Esophagus squamous epithelium (tissue), 5 donors: ENCODE measurements around the gene PEDS1. TPM values are rescaled to one million over a fixed set of nuclear protein-coding genes. Genes with fewer than 3 reads are reported as not detected.
A peak's percentile ranks its signal among the peaks of the same experiment; 100 is the strongest.

Experiments used
- DNase-seq: peaks from one replicate; lab custom pipeline; 2025; lab: John Stamatoyannopoulos, UW
- H3K27ac ChIP-seq, 4 donors: fragments of 200-600 bp; sonication (generic); one replicate each; pipeline ENCODE4 v1.5.1; 2016 to 2019; ENCODE audit warnings: mild to moderate bottlenecking in 1 of 4
- H3K27me3 ChIP-seq, 4 donors: fragments of 200-600 bp; sonication (generic); 1 replicate in 3 of 4; 2 replicates in 1 of 4; pipeline versions ENCODE4 v1.5.1 to v1.6.0; 2017 to 2021; ENCODE audit warnings: antibody characterized with exemption in 1 of 4
- H3K36me3 ChIP-seq, 3 donors: fragments of 200-600 bp; sonication (generic); one replicate each; pipeline ENCODE4 v1.5.1; 2016 to 2019
- H3K4me1 ChIP-seq, 3 donors: fragments of 200-600 bp; sonication (generic); one replicate each; pipeline ENCODE4 v1.5.1; 2017 to 2019
- H3K4me3 ChIP-seq, 4 donors: fragments of 200-600 bp; sonication (generic); 1 replicate in 3 of 4; 2 replicates in 1 of 4; pipeline ENCODE4 v1.5.1; 2016 to 2019; ENCODE audit warnings: mild to moderate bottlenecking in 2 of 4, moderate library complexity in 1 of 4
- H3K9me3 ChIP-seq, 3 donors: fragments of 200-600 bp; sonication (generic); one replicate each; pipeline ENCODE4 v1.5.1; 2016 to 2019
- POLR2A ChIP-seq, 4 donors: fragments of 450-650 bp; IDR thresholded peaks; one replicate each; pipeline ENCODE4 v1.6.1; 2017; ENCODE audit warnings: antibody characterized with exemption in 4 of 4, mild to moderate bottlenecking in 4 of 4, moderate library complexity in 3 of 4
- WGBS, 2 donors: methylation state at CpG; one replicate each; pipeline ENCODE4 v1.1.5; 2018; 5-methylcytosine and 5-hydroxymethylcytosine counted together
- intact Hi-C: fragments of 100-400 bp; cut with DNase I; formaldehyde crosslinking; loops from one replicate; pipeline ENCODE4 v1.15.0; 2022
- total RNA-seq, 4 donors: library from RNA; depleted of rRNA; stranded (reverse); fragments of >200 nt; gene quantifications; one replicate each; pipeline ENCODE4 v1.1.0, GENCODE V29; 2016
- TF ChIP-seq, protein P1 (sequence below), 6 experiments: fragments of 450-650 bp in 4 of 6; fragments of 200-600 bp in 2 of 6; sonication (generic) in 2 of 6; IDR thresholded peaks; one replicate each; pipeline ENCODE4 v1.5.1; 2016 to 2019; ENCODE audit warnings: antibody characterized with exemption in 6 of 6, mild to moderate bottlenecking in 4 of 6, moderate library complexity in 4 of 6
- donor health status: DM: yes; HTN: yes; CAD: no.

The PEDS1 gene
- total RNA-seq, 4 donors from 2014 or later, result 32.8 to 54.0 (median 46.7) TPM

DNA sequence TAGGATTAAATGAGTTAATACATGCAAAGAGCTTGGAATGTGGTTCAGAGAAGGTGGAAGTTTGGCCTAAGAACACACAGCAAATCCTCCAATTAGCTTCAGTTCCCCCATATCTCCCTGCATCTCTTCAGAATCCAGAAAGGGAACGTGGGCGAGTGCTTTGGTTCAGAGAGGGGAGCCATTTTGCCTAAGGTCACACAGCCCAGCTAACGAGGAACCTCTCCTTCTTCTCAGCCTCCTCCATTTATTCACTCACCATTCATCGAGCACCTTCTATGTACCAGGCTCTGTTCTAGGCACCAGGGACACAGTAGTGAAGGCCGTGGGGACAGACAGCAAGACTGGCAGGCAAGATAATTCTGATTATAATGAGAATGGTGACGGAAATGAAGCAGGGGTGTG is 34.8 kb upstream of the PEDS1 start:
- no peak for DNase-seq
- Histone ChIP-seq H3K4me1 (peaks cover 9 to 38% (median 12%) of the 10 kb centered on the region in 3 donors), H3K36me3 (no peaks in the 10 kb centered on the region), H3K27me3 (no peaks in the 10 kb centered on the region), H3K9me3 (no peaks in the 10 kb centered on the region), H3K27ac (peak overlapping the region in 2 of 4 donors; percentile 98 to 100), H3K4me3 (no peak overlapping the region)
- WGBS, 2 donors, result 87 to 96% methylated on average over 4 to 6 of the region's 6 CpGs
- intact Hi-C loops, result no loop called here
- TF ChIP-seq, protein P1, sequence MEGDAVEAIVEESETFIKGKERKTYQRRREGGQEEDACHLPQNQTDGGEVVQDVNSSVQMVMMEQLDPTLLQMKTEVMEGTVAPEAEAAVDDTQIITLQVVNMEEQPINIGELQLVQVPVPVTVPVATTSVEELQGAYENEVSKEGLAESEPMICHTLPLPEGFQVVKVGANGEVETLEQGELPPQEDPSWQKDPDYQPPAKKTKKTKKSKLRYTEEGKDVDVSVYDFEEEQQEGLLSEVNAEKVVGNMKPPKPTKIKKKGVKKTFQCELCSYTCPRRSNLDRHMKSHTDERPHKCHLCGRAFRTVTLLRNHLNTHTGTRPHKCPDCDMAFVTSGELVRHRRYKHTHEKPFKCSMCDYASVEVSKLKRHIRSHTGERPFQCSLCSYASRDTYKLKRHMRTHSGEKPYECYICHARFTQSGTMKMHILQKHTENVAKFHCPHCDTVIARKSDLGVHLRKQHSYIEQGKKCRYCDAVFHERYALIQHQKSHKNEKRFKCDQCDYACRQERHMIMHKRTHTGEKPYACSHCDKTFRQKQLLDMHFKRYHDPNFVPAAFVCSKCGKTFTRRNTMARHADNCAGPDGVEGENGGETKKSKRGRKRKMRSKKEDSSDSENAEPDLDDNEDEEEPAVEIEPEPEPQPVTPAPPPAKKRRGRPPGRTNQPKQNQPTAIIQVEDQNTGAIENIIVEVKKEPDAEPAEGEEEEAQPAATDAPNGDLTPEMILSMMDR (IDR thresholded peaks at IDR 0.05), result no peak
- no peak for TF ChIP-seq POLR2A (IDR thresholded peaks at IDR 0.05)

DNA sequence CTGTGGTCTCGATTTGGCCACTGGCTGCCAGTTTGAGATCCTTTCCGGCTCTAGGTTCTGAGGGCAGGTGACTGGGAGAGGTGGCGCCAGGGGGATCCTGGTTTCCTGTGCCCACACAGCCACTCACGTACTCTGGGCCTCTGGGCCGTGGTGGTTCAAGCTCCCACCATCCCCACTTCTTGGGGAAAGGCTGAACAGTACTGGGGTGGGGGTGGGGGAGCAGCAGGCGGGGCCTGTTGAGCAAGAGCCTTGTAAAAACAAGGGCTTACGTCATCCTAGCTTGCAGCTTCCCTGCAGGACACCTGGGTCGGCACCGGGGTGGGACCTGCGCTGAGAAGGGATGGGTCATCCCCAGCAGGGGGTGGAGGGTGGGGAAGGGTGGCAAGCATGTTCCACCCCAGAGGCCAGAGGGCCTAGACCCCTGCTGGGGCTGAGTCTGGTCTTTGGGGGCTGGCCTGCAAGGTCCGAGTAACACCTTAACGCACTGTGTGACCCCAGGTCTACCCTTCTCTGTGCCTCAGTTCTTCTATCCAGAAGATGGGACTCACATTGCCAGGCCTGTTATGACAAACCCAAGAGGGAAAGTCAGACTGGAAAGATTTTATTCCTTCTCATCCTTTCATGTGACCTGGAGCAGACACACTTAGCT is 34.0 kb upstream of the PEDS1 start:
- H3K36me3 ChIP-seq, result no peaks in the 10 kb centered on the region
- H3K4me1 ChIP-seq, result peaks cover 6 to 31% (median 12%) of the 10 kb centered on the region in 3 donors
- intact Hi-C loops, result loop anchor here (2.0 kb wide), 1 partner anchor 275 kb away; no protein-coding TSS in a partner anchor
- TF ChIP-seq POLR2A (IDR thresholded peaks at IDR 0.05), result no peak
- TF ChIP-seq, protein P1 (IDR thresholded peaks at IDR 0.05), result peak in 1 of 6 experiments; percentile 11
- H3K9me3 ChIP-seq, result no peaks in the 10 kb centered on the region
- no peak overlapping the region for H3K4me3 ChIP-seq
- peak overlapping the region in 3 of 4 donors; percentile 18 to 72 (median 52) for H3K27ac ChIP-seq
- 43 to 84% methylated on average over 3 to 6 of the region's 12 CpGs for WGBS, 2 donors
- DNase-seq, result no peak
- no peaks in the 10 kb centered on the region for H3K27me3 ChIP-seq

DNA sequence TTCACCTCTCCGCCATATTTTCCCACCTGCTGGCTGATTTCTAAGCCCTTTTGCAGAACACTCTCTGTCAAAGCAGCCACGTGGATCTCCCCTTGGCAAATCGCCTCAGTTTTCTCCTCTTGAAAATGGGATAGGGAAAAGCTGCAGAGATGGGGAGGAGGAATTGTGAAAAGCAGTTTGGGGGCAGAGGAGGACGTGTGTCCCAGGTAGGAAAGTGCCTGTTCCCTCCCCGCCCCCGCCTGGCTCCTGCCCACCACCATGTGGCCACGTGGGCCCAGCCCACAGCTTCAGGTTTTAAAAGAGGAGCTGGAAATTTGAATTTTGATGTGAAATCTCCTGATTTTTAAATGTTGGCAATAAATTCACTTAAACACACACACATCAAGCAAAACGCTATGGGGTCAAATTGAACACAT is 33.5 kb upstream of the PEDS1 start:
- intact Hi-C loops, result loop anchor here (2.0 kb wide), 1 partner anchor 276 kb away; no protein-coding TSS in a partner anchor
- WGBS, 2 donors, result 51 to 60% methylated on average over 3 to 6 of the region's 8 CpGs
- Histone ChIP-seq H3K36me3 (no peaks in the 10 kb centered on the region), H3K9me3 (no peaks in the 10 kb centered on the region), H3K4me1 (peaks cover 6 to 28% (median 12%) of the 10 kb centered on the region in 3 donors), H3K27me3 (no peaks in the 10 kb centered on the region), H3K4me3 (no peak overlapping the region), H3K27ac (peak overlapping the region in 3 of 4 donors; percentile 18 to 72 (median 52))
- TF ChIP-seq, protein P1 (IDR thresholded peaks at IDR 0.05), result no peak
- no peak for TF ChIP-seq POLR2A (IDR thresholded peaks at IDR 0.05)
- no peak for DNase-seq

DNA sequence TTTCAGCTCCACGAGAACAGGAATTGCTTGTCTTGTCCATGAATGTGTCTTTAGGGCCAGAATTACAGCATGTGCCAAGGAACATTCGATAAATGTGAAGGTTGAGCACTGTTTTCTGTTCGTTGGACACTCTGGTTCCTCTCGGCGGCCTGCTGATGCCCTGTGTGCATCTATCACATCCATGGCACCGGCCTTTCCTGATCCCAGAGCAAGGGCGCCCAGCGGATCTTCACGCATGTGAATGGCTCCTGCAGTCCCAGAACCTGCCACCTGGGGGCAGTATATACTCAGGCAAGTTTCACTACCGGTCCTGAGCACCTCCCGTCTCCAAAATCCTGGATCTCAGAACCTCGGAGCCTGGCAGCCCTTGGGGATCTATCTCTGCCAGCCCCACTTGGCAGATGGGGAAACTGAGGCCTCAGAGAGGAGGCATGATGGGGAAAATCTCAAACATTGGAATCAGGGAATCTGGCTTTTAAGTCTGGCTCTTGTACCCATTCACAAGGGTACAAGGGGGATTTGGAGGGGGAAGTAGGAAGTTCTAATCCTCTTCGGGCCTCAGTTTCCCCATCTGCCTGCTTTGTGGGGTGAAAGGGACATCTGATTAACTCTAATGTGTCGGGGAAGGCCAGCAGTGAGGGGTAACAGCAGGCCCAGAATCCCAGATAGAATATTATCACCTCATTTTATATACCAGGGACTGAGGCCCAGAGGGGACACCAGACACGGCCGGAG is 32.8 kb upstream of the PEDS1 start:
- peak; percentile 38 for DNase-seq
- intact Hi-C loops, result loop anchor here (2.0 kb wide), 1 partner anchor 276 kb away; no protein-coding TSS in a partner anchor
- Histone ChIP-seq H3K9me3 (no peaks in the 10 kb centered on the region), H3K36me3 (no peaks in the 10 kb centered on the region), H3K4me1 (peaks cover 6 to 28% (median 12%) of the 10 kb centered on the region in 3 donors), H3K27me3 (no peaks in the 10 kb centered on the region), H3K4me3 (no peak overlapping the region), H3K27ac (peak overlapping the region in 2 of 4 donors; percentile 52 to 72)
- 14 to 18% methylated on average over 15 to 16 of the region's 16 CpGs for WGBS, 2 donors
- TF ChIP-seq, protein P1 (IDR thresholded peaks at IDR 0.05), result peak; percentile 96 to 100 (median 99)
- no peak for TF ChIP-seq POLR2A (IDR thresholded peaks at IDR 0.05)

DNA sequence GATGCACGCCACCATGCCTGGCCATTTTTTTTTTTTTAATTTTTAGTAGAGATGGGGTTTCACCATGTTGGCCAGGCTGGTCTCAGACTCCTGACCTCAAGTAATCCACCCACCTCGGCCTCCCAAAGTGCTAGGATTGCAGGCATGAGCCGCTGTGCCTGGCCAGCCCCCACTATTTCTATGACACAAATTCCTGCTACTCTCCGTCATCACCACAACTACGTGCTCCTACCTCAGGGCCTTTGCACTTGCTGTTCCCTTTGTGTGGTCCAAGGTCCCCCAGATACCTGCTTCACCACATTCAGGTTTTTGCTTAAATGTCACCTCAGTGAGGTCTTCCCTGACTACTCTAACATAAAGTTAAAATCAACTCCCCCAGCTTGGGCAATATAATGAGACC is 31.9 kb upstream of the PEDS1 start:
- intact Hi-C loops, result no loop called here
- no peaks in the 10 kb centered on the region for H3K9me3 ChIP-seq
- WGBS, 2 donors, result 92 to 94% methylated on average over 5 of the region's 5 CpGs
- peaks cover 6 to 28% (median 12%) of the 10 kb centered on the region in 3 donors for H3K4me1 ChIP-seq
- DNase-seq, result no peak
- no peaks in the 10 kb centered on the region for H3K27me3 ChIP-seq
- no peak overlapping the region for H3K27ac ChIP-seq
- H3K4me3 ChIP-seq, result no peak overlapping the region
- no peaks in the 10 kb centered on the region for H3K36me3 ChIP-seq
- TF ChIP-seq, protein P1 (IDR thresholded peaks at IDR 0.05), result no peak
- TF ChIP-seq POLR2A (IDR thresholded peaks at IDR 0.05), result no peak
